ENCODE results near the gene HYOU1. TPM values are rescaled to one million over a fixed set of nuclear protein-coding genes. Genes with fewer than 3 reads are reported as not detected.

Gene HYOU1
- total RNA-seq, 4 donors from 2014 or later = 18.4 to 29.2 (median 21.9) TPM

- Histone ChIP-seq H3K4me3 (no peak overlapping the region), H3K4me1 (peaks cover 29 to 31% of the 10 kb centered on the region in 2 donors), H3K27me3 (no peaks in the 10 kb centered on the region), H3K27ac (peak overlapping the region in 2 of 4 donors; percentile 3 to 35), H3K36me3 (peaks cover 0 to 58% of the 10 kb centered on the region in 2 donors), H3K9me3 (no peaks in the 10 kb centered on the region)
- in situ Hi-C loops (cut with MboI; ENCODE audit: low sequenced_read_pairs in 4 of 4) (no loop called here), intact Hi-C loops (cut with DNase I; ENCODE audit: low total_unique reads) (loop anchor here (5.0 kb wide), 1 partner anchor 88 kb away; the partner anchor contains the start of gene BCL9L)
- no peak for TF ChIP-seq CTCF (IDR thresholded peaks at IDR 0.05 in 4 of 5, conservative IDR thresholded peaks at IDR 0.05 in 1 of 5)
- no peak for TF ChIP-seq POLR2A (IDR thresholded peaks at IDR 0.05)
- no peak for DNase-seq
- no peak for ATAC-seq
These were observed 41.9 kb downstream of the HYOU1 start for GRCh38 chr11:119015054-119015611.

- no peak for DNase-seq
- no peak for ATAC-seq
- in situ Hi-C loops (cut with MboI; ENCODE audit: low sequenced_read_pairs in 4 of 4) = no loop called here
- Histone ChIP-seq H3K27me3 (no peaks in the 10 kb centered on the region), H3K4me1 (peaks cover 22 to 23% of the 10 kb centered on the region in 2 donors), H3K4me3 (no peak overlapping the region), H3K9me3 (no peaks in the 10 kb centered on the region), H3K27ac (peak overlapping the region in 2 of 4 donors; percentile 8 to 35), H3K36me3 (peaks cover 0 to 58% of the 10 kb centered on the region in 2 donors)
- TF ChIP-seq POLR2A (IDR thresholded peaks at IDR 0.05) (no peak), CTCF (IDR thresholded peaks at IDR 0.05 in 4 of 5, conservative IDR thresholded peaks at IDR 0.05 in 1 of 5) (no peak)
- intact Hi-C loops (cut with DNase I; ENCODE audit: low total_unique reads) = no loop called here
These were observed 42.6 kb downstream of the HYOU1 start for GRCh38 chr11:119014209-119014924.

GRCh38 chr11:119012629-119013170, 44.3 kb downstream of the HYOU1 start:
- H3K36me3 ChIP-seq = peaks cover 0 to 67% of the 10 kb centered on the region in 2 donors
- ATAC-seq = no peak
- no peaks in the 10 kb centered on the region for H3K27me3 ChIP-seq
- in situ Hi-C loops (cut with MboI; ENCODE audit: low sequenced_read_pairs in 4 of 4) (no loop called here), intact Hi-C loops (cut with DNase I; ENCODE audit: low total_unique reads) (no loop called here)
- TF ChIP-seq POLR2A (IDR thresholded peaks at IDR 0.05) (no peak), CTCF (IDR thresholded peaks at IDR 0.05 in 4 of 5, conservative IDR thresholded peaks at IDR 0.05 in 1 of 5) (no peak)
- H3K4me3 ChIP-seq = no peak overlapping the region
- H3K27ac ChIP-seq = no peak overlapping the region
- H3K4me1 ChIP-seq = peaks cover 21 to 22% of the 10 kb centered on the region in 2 donors
- DNase-seq = no peak
- no peaks in the 10 kb centered on the region for H3K9me3 ChIP-seq

GRCh38 chr11:119011476-119012053, 45.4 kb downstream of the HYOU1 start:
- Histone ChIP-seq H3K27ac (no peak overlapping the region), H3K9me3 (no peaks in the 10 kb centered on the region), H3K4me3 (no peak overlapping the region), H3K4me1 (peaks cover 11 to 13% of the 10 kb centered on the region in 2 donors), H3K27me3 (no peaks in the 10 kb centered on the region), H3K36me3 (peaks cover 0 to 77% of the 10 kb centered on the region in 2 donors)
- TF ChIP-seq POLR2A (IDR thresholded peaks at IDR 0.05) (no peak), CTCF (IDR thresholded peaks at IDR 0.05 in 4 of 5, conservative IDR thresholded peaks at IDR 0.05 in 1 of 5) (no peak)
- intact Hi-C loops (cut with DNase I; ENCODE audit: low total_unique reads) (no loop called here), in situ Hi-C loops (cut with MboI; ENCODE audit: low sequenced_read_pairs in 4 of 4) (no loop called here)
- ATAC-seq (no peak), DNase-seq (no peak)
